NT2/D1 (cell line): ENCODE data around the gene SEPTIN5.

Experiments used
- DNase-seq: peaks from one replicate; pipeline ENCODE4 v3.0.0-alpha.2; 2011; ENCODE audit warnings: low read depth, low spot score
- H3K27me3 ChIP-seq: 2 replicates; pipeline ENCODE4 v1.6.0; 2011; ENCODE audit warnings: mild to moderate bottlenecking; ENCODE audit not compliant: insufficient read length, insufficient read depth
- H3K36me3 ChIP-seq: 2 replicates; pipeline ENCODE4 v1.6.1; 2011; ENCODE audit warnings: mild to moderate bottlenecking, low read length, mixed read lengths; ENCODE audit not compliant: insufficient read depth, insufficient read length
- H3K4me1 ChIP-seq: 2 replicates; pipeline ENCODE4 v1.5.1; 2011; ENCODE audit not compliant: insufficient read depth, insufficient read length
- H3K4me3 ChIP-seq: 2 replicates; pipeline ENCODE4 v1.5.1; 2011; ENCODE audit warnings: low read depth; ENCODE audit not compliant: insufficient read length
- H3K9ac ChIP-seq: 2 replicates; pipeline ENCODE4 v1.6.0; 2011; ENCODE audit warnings: low read depth; ENCODE audit not compliant: insufficient read length
- H3K9me3 ChIP-seq: 2 replicates; pipeline ENCODE4 v1.5.1; 2011; ENCODE audit warnings: mild to moderate bottlenecking, low read length; ENCODE audit not compliant: insufficient read depth
- SUZ12 ChIP-seq: IDR thresholded peaks from 2 replicates; pipeline ENCODE4 v1.6.1; 2011; ENCODE audit not compliant: insufficient read length, insufficient read depth; ENCODE audit errors: extremely low read depth
- YY1 ChIP-seq: IDR thresholded peaks from 2 replicates; pipeline ENCODE4 v1.6.1; 2011; ENCODE audit not compliant: insufficient read length, insufficient read depth
- ZNF274 ChIP-seq: IDR thresholded peaks from 2 replicates; pipeline ENCODE4 v1.6.1; 2011; ENCODE audit warnings: mild to moderate bottlenecking, low read depth, low read length

The SEPTIN5 gene

GRCh38 chr22:19703869-19704268 is 10.4 kb upstream of the SEPTIN5 start:
- Histone ChIP-seq H3K27me3 (peaks cover 12% of the 10 kb centered on the region), H3K4me1 (peaks cover 28% of the 10 kb centered on the region), H3K9me3 (no peaks in the 10 kb centered on the region), H3K9ac (no peak overlapping the region), H3K4me3 (no peak overlapping the region), H3K36me3 (no peaks in the 10 kb centered on the region)
- no peak for TF ChIP-seq YY1
- TF ChIP-seq SUZ12: no peak
- no peak for TF ChIP-seq ZNF274
- no peak for DNase-seq

GRCh38 chr22:19704355-19705015 is 9.8 kb upstream of the SEPTIN5 start:
- DNase-seq: no peak
- H3K4me1 ChIP-seq: peaks cover 32% of the 10 kb centered on the region
- H3K27me3 ChIP-seq: peaks cover 12% of the 10 kb centered on the region
- H3K36me3 ChIP-seq: no peaks in the 10 kb centered on the region
- no peak overlapping the region for H3K9ac ChIP-seq
- TF ChIP-seq YY1: no peak
- TF ChIP-seq SUZ12: no peak
- no peak for TF ChIP-seq ZNF274
- no peaks in the 10 kb centered on the region for H3K9me3 ChIP-seq
- no peak overlapping the region for H3K4me3 ChIP-seq

GRCh38 chr22:19705181-19705934 is 8.9 kb upstream of the SEPTIN5 start:
- Histone ChIP-seq H3K4me3 (no peak overlapping the region), H3K9me3 (no peaks in the 10 kb centered on the region), H3K36me3 (no peaks in the 10 kb centered on the region), H3K9ac (peak overlapping the region; percentile 17), H3K27me3 (peaks cover 12% of the 10 kb centered on the region), H3K4me1 (peaks cover 40% of the 10 kb centered on the region)
- no peak for TF ChIP-seq ZNF274
- TF ChIP-seq YY1: no peak
- TF ChIP-seq SUZ12: no peak
- peak; percentile 90 for DNase-seq

GRCh38 chr22:19706661-19707151 is 7.6 kb upstream of the SEPTIN5 start:
- Histone ChIP-seq H3K4me3 (no peak overlapping the region), H3K36me3 (no peaks in the 10 kb centered on the region), H3K27me3 (peaks cover 12% of the 10 kb centered on the region), H3K4me1 (peaks cover 45% of the 10 kb centered on the region), H3K9me3 (no peaks in the 10 kb centered on the region), H3K9ac (no peak overlapping the region)
- no peak for DNase-seq
- TF ChIP-seq SUZ12 (no peak), YY1 (no peak), ZNF274 (no peak)

- H3K27me3 ChIP-seq: peaks cover 12% of the 10 kb centered on the region
- H3K4me3 ChIP-seq: no peak overlapping the region
- H3K36me3 ChIP-seq: no peaks in the 10 kb centered on the region
- H3K9ac ChIP-seq: no peak overlapping the region
- TF ChIP-seq SUZ12 (no peak), YY1 (no peak), ZNF274 (no peak)
- H3K9me3 ChIP-seq: no peaks in the 10 kb centered on the region
- no peak for DNase-seq
- H3K4me1 ChIP-seq: peaks cover 45% of the 10 kb centered on the region
Measured at GRCh38 chr22:19707347-19708290, 6.7 kb upstream of the SEPTIN5 start.

- peaks cover 45% of the 10 kb centered on the region for H3K4me1 ChIP-seq
- H3K4me3 ChIP-seq: no peak overlapping the region
- H3K9ac ChIP-seq: no peak overlapping the region
- TF ChIP-seq SUZ12 (no peak), YY1 (no peak), ZNF274 (no peak)
- H3K36me3 ChIP-seq: no peaks in the 10 kb centered on the region
- H3K27me3 ChIP-seq: peaks cover 20% of the 10 kb centered on the region
- no peak for DNase-seq
- no peaks in the 10 kb centered on the region for H3K9me3 ChIP-seq
Measured at GRCh38 chr22:19708321-19709011, 5.8 kb upstream of the SEPTIN5 start.
